ENCODE measurements around the gene GHRH.

GHRH gene, protein sequence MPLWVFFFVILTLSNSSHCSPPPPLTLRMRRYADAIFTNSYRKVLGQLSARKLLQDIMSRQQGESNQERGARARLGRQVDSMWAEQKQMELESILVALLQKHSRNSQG

DNA sequence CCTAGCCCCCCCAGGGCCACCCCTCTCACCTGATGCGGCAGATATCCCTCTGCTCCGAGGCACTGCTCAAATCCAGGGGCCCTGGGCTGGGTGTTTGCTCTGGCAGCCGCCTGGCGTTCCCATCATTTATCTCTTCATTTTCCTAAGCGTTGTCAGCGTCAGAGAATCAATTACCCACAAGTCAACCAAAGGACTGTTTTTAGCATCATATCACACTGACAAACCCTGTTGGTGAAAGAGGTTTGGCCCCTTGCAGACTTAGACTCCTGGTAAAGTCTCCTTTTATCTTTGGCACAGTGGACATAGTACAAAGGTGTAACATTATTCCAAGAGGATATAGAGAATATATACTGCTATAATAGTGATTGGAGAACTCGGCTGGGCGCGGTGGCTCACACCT, at the start of gene GHRH:
TSS of gene GHRH (minus strand) at position 101 of the 400 bp plus-strand sequence. CDS start 4,925 bp downstream, outside the sequence.
- DNase-seq: no peak

DNA sequence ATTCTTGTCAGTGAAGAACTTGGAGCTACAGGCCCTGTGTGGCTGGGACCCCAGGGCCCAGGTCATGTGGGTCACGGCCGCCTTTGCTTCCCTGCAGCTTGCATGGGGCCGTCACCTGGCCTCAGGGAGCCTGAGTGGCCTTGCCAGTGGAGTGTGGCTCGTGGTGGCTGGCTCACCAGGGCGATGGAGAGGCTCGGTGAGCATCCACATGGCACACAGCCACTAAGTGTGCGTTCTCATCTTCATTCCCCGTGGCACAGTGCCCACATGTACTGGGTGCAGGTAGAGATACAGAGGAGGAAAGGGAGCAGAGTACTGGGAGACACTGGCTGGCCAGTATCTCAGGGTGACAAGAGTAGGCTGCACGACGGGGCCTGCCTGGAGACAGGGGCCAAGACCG, 49.3 kb upstream of the GHRH start:
- DNase-seq: peak; percentile 35

DNA sequence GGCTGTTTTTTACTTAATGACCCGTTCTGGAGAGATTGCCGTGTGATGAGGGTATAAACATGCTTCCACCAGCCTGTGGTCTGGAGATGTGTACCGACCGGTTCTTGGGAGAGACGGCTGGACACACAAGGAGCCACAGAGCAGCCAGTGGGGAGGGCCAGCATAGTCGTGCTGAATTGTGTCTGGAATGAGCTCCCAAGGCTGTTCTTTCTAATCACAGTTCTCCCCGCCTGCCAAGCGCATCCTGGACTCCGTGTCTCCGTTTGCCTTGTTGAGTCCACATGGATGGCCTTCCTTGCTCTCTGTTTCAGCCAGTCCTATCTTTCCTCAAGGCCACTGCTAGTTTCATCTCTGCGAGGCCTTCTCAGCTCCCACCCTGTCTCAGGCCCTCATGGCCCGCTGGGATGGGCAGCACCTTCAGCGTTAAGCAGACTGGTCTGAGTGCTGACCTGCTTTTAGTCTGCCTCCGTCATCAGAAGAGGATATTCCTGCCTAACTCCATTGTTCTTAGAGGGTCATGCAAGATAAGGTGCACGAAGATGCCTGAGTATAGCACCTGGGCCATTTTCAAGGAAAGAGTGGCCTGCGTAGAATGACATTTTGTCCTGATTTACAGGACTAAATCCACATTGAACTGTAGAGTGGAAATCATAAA, 48.4 kb upstream of the GHRH start:
- DNase-seq: no peak

DNA sequence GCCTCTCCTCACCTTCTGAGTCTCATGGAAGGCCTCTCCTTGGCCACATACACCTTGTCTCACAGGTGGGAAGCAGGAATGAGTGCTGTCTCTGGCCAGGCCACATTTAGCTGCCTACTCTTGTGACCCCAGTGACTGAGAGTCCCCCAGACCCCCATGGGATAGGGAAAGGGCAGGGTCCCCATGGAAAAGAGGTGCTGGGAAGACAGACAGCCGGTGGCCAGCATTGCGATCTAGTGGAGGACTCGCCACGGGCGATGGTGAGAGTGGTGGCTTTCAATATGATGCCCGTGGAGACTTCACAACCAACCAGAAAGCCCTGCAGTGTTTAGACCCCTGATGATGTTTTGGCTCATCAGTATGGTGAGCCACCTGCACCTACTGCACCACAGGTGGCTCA, 47.7 kb upstream of the GHRH start:
- no peak for DNase-seq

DNA sequence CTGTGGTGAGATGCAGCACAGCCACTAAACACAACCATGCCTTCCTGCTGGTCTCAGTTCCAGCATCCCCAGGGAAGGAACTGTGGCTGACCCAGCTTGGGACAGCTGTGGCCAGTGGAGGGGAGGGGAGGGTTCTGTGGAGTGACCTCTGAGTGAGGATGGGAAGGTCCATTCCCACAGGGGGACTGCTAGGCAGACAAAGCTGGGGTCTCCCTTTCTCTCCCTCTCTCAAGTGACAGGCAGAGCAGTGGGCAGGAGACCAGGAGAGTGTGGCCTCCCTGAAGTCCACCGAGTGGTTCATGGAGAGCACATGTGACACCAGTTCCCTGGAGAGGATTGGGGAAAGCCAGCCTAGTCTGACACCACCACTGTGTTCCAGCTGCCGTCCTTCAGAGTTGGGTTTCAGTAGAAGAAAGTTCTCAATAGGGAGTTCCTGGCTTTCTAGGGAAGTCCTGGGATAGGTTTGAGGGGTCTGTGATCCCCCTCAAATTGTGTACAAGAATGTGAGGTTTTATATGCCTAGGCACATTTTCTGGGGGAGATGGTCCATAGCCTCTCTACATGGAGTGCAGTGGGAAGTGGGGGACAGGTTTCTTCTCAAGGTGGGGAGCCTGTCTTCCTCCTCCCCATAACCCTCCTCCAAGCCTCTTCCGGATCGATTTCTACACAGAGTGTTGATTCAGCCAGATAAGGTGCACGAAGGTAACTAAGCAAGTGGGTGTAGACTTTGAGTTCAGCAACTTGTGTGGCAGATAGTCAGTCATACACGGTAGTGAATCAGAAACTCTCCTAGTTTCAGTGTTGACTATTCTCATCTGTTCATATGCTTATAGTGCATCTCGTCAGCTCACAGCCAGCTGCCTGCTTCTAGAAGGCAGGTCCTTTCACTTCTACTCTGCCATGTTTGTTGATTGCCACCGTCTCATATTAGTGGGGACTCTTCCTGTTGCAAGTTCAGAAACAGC, 46.8 kb upstream of the GHRH start:
- DNase-seq: no peak

DNA sequence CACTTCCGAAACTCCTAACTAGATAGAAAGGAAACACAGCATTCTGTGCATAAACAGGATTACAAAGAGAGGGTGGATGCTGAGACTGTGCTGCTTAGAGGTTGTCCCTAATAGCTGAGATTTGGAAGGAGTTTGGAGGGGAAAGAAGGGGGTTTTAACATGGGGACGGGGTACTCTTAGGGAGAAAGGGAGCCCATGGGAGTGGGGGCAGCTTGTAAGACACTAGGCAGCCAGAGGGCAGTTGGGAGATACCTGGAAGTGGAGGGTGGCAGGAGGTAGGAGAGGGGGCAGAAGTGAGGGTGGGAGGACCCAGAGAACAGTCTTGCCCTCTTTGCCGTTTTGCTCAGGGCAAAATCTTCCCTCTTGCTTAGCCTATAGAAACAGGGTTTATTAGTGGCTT, 44.2 kb upstream of the GHRH start:
- DNase-seq: no peak

DNA sequence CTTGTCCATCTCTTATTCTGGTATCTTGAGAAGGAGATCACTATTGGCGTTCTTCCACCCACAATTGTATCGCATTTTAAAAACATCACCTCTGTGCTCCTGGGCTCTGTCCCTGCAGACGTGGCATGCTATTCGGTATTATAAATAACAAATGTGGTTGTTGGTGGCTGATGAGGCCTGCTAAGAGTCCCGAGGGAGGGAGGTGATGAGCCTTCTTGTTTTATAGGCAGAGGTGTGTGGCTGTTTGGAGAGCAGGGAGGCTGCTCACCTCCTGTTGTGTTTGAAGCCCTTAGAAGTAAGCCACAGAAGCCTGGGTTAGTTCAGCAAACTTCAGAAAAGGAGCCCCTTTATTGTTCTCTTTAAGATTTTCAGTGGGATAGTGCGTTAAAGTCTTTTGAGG, 43.5 kb upstream of the GHRH start:
- no peak for DNase-seq

DNA sequence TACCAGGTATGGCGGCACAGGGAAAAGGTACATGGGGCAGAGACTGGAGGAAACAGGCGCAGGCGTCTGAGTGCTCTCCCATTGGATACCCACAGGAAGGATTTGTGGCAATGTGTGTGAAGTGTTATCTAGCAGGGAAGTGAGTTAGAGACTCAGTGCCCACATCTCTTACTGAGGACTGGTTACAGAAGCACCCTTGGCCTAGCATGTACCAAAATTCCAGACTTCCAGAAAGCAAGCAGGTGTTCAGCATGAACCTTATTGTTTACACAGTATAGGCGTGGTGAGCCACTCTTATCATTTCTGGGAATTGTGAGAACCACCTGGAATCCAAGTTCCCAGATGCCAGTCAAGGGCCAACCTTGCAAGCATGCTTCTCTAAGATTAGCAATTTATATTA, 42.0 kb upstream of the GHRH start:
- DNase-seq: no peak

DNA sequence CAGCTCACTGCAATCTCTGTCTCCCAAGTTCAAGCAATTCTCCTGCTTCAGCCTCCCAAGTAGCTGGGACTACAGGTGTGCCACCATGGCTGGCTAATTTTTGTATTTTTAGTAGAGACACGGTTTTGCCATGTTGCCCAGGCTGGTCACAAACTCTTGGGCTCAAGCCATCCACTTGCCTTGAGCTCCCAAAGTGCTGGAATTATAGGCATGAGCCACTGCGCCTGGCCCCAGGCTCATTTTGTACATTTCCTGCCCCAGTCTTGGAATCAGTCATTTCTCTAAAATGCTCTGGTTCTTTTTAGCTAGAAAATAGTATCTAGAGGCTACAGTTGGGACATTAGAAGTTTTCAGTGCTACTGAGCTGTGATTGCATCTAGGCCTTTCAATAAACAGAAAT, 41.4 kb upstream of the GHRH start:
- no peak for DNase-seq

DNA sequence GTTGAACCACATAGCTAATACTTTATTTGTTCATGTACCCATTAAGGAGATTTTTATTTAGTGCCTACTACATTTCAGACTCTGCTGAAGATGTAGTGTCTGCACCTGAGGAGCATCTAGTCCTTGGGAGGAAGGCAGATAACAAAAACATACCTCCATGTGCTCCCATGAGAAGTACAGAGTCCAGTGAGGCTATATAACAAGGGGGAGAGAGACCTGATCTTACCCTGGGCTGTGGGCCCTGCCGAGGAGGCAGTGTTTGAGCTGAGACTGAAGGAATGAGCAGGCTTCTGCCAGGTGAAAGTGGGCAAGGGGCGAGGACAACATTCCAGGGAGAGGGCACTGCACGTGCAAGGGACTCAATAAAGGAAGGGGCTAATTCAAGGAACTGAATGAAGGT, 39.9 kb upstream of the GHRH start:
- DNase-seq: no peak

DNA sequence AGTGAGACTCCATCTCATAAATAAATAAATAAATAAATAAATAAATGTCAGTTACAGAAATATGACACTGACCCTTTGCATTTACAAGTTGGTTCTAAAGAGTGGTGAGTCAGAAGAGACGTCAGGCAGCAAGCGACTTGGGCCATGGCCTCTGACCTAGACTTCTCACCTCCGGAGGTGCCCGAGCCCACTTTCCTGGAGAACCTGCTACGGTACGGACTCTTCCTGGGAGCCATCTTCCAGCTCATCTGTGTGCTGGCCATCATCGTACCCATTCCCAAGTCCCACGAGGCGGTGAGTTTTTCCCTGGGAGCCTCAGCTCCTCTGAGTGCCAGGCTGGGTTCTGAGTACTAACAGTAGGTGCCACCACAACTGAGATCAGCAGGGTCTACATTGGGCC, 39.5 kb upstream of the GHRH start:
- DNase-seq: no peak

DNA sequence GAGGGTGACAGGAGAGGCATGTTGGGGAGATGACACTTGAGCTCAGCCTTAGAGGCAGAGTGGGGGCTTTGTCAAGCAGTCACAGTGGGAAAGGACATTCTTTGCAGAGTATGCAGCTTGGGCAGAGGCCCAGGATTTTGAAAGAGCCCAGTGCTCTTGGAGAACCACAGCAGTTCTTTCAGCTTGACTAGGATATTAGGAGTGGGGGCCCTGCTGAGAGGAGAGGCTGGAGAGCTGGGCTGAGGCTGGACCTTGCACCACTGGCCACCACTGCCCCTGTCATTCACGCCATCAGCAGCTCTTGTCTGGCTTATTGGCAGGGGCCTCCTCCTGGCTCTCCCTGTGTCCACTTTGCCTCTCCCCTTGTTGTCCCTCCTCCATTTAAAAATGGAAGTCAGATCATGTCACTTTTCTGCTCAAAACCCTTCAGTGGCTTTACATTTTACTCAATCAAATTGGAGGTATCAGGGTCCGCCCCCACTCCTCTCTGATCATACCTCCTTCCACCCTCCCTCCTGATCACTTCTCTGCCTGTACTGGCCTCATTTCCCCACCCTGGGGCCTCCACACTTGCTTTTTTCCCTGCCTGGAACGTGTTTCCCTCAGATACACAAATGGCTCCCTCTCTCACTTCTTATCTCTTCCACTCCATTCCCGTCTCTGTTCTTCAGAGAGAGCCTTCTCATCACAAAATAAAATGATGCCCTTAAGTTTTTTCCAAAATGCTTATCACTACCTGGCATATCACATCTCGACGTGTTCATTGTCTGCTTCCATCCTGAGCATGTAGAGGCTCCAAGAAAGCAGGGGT, 38.3 kb upstream of the GHRH start:
- peak; percentile 82 for DNase-seq

DNA sequence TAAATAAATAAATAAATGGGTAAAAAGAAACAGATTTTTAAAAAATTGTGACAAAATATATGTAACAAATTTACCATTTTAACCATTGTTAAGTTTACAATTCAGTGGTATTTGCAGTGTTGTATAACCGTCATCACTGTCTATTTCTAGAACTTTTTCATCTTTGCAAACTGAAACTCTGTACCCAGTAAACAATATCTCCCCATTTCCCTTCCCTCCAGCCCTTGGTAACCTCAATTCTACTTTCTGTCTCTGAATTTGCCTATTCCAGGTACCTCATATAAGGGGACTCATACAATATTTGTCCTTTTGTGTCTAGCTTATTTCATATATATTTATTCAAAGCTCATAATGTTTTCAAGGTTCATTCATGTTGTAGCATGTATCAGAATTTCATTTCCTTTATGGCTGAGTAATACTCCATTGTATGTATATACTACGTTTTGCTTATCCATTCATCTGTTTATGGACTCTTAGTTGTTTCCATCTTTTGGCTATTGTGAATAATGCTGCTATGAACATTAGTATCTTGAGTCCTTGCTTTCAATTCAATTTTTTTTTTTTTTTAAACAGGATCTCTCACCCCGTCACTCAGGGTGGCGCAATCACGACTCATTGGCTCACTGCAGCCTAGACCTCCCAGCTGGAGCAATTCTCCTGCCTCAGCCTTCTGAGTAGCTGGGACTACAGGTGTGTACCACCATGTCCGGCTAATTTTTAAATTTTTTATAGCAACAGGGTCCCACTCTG, 36.8 kb upstream of the GHRH start:
- DNase-seq: no peak

DNA sequence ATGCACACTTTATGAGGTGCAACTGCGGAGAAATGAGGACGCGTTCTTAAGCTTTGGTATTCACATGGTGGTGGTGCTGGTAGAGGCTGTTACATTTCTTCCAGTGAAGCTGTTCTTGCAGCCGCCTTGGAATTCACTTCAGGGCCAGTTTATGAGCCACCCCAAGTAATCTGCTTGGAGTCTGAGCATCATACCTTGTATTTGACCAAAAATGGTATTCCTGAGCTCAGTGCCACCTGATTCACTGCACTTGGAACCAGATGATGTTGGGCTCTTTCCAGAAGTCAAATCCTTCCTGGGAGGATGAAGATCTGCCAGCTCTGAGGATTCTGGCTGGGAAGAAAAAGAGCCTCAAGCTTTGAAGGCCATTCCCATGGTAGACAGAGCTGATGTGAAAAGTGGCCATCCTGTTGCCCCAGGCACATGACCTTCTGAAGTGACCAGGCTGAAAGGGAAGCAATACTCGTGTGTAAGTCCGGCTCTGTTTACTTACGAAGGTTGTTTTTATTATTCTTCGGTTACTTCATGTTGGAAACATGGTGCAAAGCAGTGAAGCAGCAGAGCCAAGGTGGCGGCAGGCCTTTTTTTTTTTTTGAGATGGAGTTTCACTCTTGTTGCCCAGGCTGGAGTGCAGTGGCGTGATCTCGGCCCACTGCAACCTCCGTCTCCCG, 35.6 kb upstream of the GHRH start:
- DNase-seq: no peak

DNA sequence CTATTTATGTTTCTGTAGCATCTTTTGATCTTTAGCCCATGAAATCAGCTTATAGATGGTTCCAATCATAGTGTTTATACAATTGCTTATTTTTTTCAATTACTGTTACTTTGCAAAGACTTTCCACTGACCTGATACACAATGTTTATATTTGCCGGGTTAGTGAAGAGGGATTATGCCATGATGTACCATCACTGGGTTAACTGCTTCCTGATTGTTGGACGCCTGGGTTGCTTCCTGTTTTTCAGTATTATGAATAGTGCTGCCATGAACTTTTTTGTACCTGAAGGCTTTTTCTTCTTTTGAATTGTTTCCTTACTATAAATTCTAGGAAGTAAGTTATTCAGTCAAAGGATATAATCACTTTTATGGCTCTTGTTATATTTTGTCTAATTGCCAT, 34.8 kb upstream of the GHRH start:
- no peak for DNase-seq

DNA sequence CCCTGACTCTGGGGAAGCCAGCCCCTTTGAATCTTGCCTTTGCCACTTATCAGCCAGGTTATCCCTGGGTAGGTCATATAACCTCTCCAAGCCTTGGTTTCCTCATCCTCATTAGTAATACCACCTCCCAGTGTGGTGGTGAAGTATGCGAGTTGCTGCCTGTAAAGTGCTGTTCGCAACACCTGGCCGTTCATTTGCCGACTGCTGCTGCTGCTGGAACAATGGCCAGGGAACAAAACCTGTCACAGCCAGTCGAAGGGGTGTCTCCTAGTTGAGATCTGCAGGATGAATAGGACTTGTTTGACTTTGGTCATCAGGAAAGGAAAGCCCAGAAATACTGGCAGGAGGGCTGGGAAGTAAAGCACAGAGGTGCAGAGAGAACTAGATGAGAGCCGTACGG, 34.0 kb upstream of the GHRH start:
- no peak for DNase-seq

DNA sequence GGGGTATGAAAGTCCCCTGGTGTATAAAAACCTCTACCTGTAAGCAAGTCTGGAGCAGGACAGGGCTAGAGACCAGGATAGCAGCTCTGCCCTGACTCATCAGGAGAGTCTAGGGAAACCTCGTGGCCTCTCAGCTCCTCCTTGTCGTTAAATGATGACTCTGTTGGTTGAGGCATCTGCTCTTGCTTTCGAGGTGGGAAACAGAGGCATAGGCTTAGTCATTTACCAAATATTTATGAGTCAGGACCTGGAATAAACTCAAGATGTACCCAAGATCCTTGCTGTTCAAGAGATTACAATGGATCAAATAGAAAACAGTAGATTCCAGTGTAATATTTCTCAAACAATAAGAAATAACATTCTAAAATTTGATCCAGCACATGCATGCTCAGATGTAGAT, 33.4 kb upstream of the GHRH start:
- DNase-seq: no peak

DNA sequence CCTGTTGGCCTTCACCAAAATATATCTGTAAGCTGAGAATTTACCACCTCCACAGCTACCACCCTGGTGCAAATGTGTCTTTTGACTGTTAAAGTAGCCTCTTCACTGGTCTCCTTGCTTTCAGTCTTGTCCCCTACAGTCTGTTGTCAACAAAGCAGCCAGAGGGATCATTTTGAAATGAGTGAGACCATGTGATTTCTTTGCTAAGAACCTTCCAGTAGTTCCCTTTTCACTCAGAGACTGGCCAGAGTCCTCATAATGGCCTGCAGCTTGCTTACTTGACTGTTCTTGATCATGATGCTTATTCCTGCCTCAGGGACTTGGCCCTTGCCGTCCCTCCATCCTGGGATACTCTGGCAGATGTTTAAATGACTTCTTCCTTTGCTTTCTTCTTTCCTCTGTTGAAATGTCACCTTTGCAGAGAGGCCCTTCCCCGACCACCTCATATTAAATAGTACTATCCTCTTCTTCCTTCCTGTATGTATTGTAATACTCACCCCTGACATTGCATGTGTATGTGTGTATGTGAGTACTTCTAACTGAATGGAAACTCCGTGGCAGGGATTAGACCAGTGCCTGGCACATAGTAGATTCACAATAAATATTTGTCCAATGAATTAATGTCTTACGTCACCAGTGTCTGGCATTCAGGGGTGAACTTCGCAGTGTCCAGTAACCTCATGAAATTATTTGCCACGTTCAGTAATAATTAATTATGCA, 32.8 kb upstream of the GHRH start:
- no peak for DNase-seq

DNA sequence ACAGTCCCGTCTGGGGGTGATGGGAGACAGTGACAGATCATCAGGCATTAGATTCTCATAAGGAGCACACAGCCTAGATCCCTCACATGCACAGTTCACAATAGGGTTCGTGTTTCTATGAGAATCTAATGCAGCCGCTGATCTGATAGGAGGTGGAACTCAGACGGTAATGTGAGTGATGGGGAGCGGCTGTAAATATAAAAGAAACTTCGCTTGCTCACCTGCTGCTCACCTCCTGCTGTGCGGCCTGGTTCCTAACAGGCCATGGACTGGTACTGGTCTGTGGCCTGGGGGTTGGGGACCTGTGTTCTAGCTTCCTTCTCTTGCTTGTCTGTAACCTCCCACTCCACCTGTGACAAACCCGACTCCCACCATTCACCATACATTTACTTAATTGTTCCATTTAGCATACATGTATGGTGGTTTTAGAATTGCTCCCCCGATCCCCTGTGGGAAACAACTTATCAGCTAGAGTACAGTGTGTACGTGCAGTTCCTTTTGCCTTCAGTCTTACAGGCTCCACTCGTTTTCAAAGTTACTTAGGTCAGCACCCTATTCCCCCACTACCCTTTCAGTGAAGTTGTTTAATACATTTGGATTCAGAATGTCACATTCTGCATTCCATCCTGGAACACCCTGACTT, 31.8 kb upstream of the GHRH start:
- no peak for DNase-seq

DNA sequence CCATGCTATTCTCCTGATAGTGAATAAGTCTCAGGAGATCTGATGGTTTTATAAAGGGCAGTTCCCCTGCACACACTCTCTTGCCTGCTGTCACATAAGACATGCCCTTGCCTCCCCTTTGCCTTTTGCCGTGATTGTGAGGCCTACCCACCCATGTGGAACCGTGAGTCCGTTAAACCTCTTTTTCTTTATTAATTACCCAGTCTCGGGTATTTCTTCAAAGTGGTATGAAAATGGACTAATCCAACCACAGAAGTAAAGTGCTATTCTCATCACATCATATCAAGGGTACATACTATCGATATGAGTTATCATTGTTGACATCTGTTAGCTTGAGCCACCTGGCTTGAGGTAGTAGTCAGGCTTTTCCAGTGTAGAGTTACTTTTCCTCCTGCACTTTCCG, 30.1 kb upstream of the GHRH start:
- no peak for DNase-seq

Measured in hematopoietic multipotent progenitor cell treated with erythropoietin and hydrocortisone succinate and interleukin-3 and kit ligand, for 8 days (in vitro differentiated cells).